Endothelial cell (in vitro differentiated cells): ENCODE data around the gene FHIP1A. TPM values are rescaled to one million over a fixed set of nuclear protein-coding genes. Genes with fewer than 3 reads are reported as not detected.

Experiments
- DNase-seq: peaks from one replicate; pipeline ENCODE4 v3.0.0; 2021; ENCODE audit warnings: low spot score
- H3K27ac Mint-ChIP-seq: one replicate; pipeline ENCODE4 v1.8.0; 2021; ENCODE audit warnings: mixed read lengths, inconsistent platforms; ENCODE audit not compliant: unreplicated experiment
- H3K27me3 Mint-ChIP-seq: one replicate; pipeline ENCODE4 v1.8.0; 2021; ENCODE audit warnings: mild to moderate bottlenecking, moderate library complexity, mixed read lengths, inconsistent platforms; ENCODE audit not compliant: unreplicated experiment
- H3K36me3 Mint-ChIP-seq: one replicate; pipeline ENCODE4 v1.8.0; 2021; ENCODE audit warnings: mild to moderate bottlenecking, low read depth, mixed read lengths, inconsistent platforms; ENCODE audit not compliant: unreplicated experiment
- H3K4me1 Mint-ChIP-seq: one replicate; pipeline ENCODE4 v1.8.0; 2021; ENCODE audit warnings: mild to moderate bottlenecking, mixed read lengths, inconsistent platforms; ENCODE audit not compliant: unreplicated experiment
- H3K4me3 Mint-ChIP-seq: one replicate; pipeline ENCODE4 v1.8.0; 2021; ENCODE audit warnings: mild to moderate bottlenecking, mixed read lengths, inconsistent platforms; ENCODE audit not compliant: unreplicated experiment
- H3K9me3 Mint-ChIP-seq: one replicate; pipeline ENCODE4 v1.8.0; 2021; ENCODE audit warnings: mixed read lengths, inconsistent platforms; ENCODE audit not compliant: unreplicated experiment
- CTCF ChIP-seq: fragments of 200-600 bp; sonication (generic); IDR thresholded peaks from one replicate; pipeline ENCODE4 v1.5.0; 2021; ENCODE audit warnings: antibody characterized with exemption; ENCODE audit not compliant: unreplicated experiment
- total RNA-seq: library from RNA; stranded (reverse); fragmentation: NEBNext Ultra II Directional; extraction: Animal tissue kit (Norgen Biotek cat#: 25700); gene quantifications from one replicate; pipeline ENCODE4 v1.2.1, GENCODE V29; 2021; ENCODE audit not compliant: unreplicated experiment

The FHIP1A gene
- total RNA-seq, 1 donor from 2014 or later: 2.4 TPM

GRCh38 chr4:151422854-151423253, 13.9 kb downstream of the FHIP1A start:
- Mint-ChIP-seq H3K27me3 (no peaks in the 10 kb centered on the region), H3K4me3 (no peak overlapping the region), H3K4me1 (peaks cover 11% of the 10 kb centered on the region), H3K27ac (no peak overlapping the region), H3K9me3 (no peaks in the 10 kb centered on the region), H3K36me3 (no peaks in the 10 kb centered on the region)
- no peak for DNase-seq
- no peak for TF ChIP-seq CTCF

- Mint-ChIP-seq H3K27me3 (no peaks in the 10 kb centered on the region), H3K36me3 (no peaks in the 10 kb centered on the region), H3K4me1 (peaks cover 2% of the 10 kb centered on the region), H3K9me3 (no peaks in the 10 kb centered on the region), H3K27ac (no peak overlapping the region), H3K4me3 (no peak overlapping the region)
- no peak for TF ChIP-seq CTCF
- no peak for DNase-seq
These were observed 17.5 kb downstream of the FHIP1A start for GRCh38 chr4:151426513-151426912.

GRCh38 chr4:151427266-151427665, 18.3 kb downstream of the FHIP1A start:
- peaks cover 4% of the 10 kb centered on the region for H3K4me1 Mint-ChIP-seq
- no peak for TF ChIP-seq CTCF

GRCh38 chr4:151428346-151428745, 19.4 kb downstream of the FHIP1A start:
- H3K36me3 Mint-ChIP-seq: no peaks in the 10 kb centered on the region
- no peak overlapping the region for H3K4me3 Mint-ChIP-seq
- peaks cover 7% of the 10 kb centered on the region for H3K4me1 Mint-ChIP-seq
- no peaks in the 10 kb centered on the region for H3K9me3 Mint-ChIP-seq
- H3K27me3 Mint-ChIP-seq: peaks cover 4% of the 10 kb centered on the region
- DNase-seq: no peak
- no peak overlapping the region for H3K27ac Mint-ChIP-seq
- no peak for TF ChIP-seq CTCF

More at GRCh38 chr4:151427266-151427665, 18.3 kb downstream of the FHIP1A start:
- no peak for DNase-seq
- Mint-ChIP-seq H3K27ac (no peak overlapping the region), H3K4me3 (no peak overlapping the region), H3K36me3 (no peaks in the 10 kb centered on the region), H3K27me3 (no peaks in the 10 kb centered on the region), H3K9me3 (no peaks in the 10 kb centered on the region)

- DNase-seq: no peak
- no peak overlapping the region for H3K4me3 Mint-ChIP-seq
- H3K4me1 Mint-ChIP-seq: peaks cover 7% of the 10 kb centered on the region
- no peaks in the 10 kb centered on the region for H3K9me3 Mint-ChIP-seq
- TF ChIP-seq CTCF: no peak
- H3K27me3 Mint-ChIP-seq: peaks cover 4% of the 10 kb centered on the region
- no peaks in the 10 kb centered on the region for H3K36me3 Mint-ChIP-seq
- H3K27ac Mint-ChIP-seq: no peak overlapping the region
These were observed 21.1 kb downstream of the FHIP1A start for GRCh38 chr4:151429957-151430570.
